NCI-H2196 (cell line): ENCODE results near the gene PALMD.

Experiments used
- DNase-seq: peaks from one replicate; lab custom pipeline; 2025; ENCODE audit not compliant: unreplicated experiment; lab: John Stamatoyannopoulos, UW

PALMD gene

GRCh38 chr1:99685516-99686180 is 39.7 kb downstream of the PALMD start:
- peak; percentile 38 for DNase-seq

GRCh38 chr1:99691175-99691574 is 45.3 kb downstream of the PALMD start:
- DNase-seq, result no peak

- DNase-seq, result no peak
These were observed 50.7 kb downstream of the PALMD start for GRCh38 chr1:99696616-99697015.

GRCh38 chr1:99697580-99697979 is 51.7 kb downstream of the PALMD start:
- DNase-seq, result no peak

GRCh38 chr1:99700020-99700419 is 54.1 kb downstream of the PALMD start:
- DNase-seq, result no peak

- DNase-seq, result no peak
These were observed 56.3 kb downstream of the PALMD start for GRCh38 chr1:99702221-99702620.

- DNase-seq, result no peak
These were observed 58.5 kb downstream of the PALMD start for GRCh38 chr1:99704356-99704816.

- no peak for DNase-seq
These were observed 59.5 kb downstream of the PALMD start for GRCh38 chr1:99705385-99705784.

- peak; percentile 59 for DNase-seq
These were observed 61.7 kb downstream of the PALMD start for GRCh38 chr1:99707535-99708142.

- DNase-seq, result no peak
These were observed 65.1 kb downstream of the PALMD start for GRCh38 chr1:99710994-99711393.

- no peak for DNase-seq
These were observed 67.1 kb downstream of the PALMD start for GRCh38 chr1:99713006-99713405.

- no peak for DNase-seq
These were observed 71.1 kb downstream of the PALMD start for GRCh38 chr1:99717005-99717404.

GRCh38 chr1:99723251-99723650 is 77.3 kb downstream of the PALMD start:
- DNase-seq, result no peak

- no peak for DNase-seq
These were observed 80.1 kb downstream of the PALMD start for GRCh38 chr1:99725996-99726395.

- no peak for DNase-seq
These were observed 80.5 kb downstream of the PALMD start for GRCh38 chr1:99726407-99726806.

- no peak for DNase-seq
These were observed 80.9 kb downstream of the PALMD start for GRCh38 chr1:99726818-99727217.

- DNase-seq, result no peak
These were observed 81.8 kb downstream of the PALMD start for GRCh38 chr1:99727575-99728185.

GRCh38 chr1:99728494-99729235 is 82.8 kb downstream of the PALMD start:
- no peak for DNase-seq

- no peak for DNase-seq
These were observed 85.5 kb downstream of the PALMD start for GRCh38 chr1:99731384-99731783.

GRCh38 chr1:99735852-99736251 is 89.9 kb downstream of the PALMD start:
- no peak for DNase-seq

- DNase-seq, result no peak
These were observed 91.1 kb downstream of the PALMD start for GRCh38 chr1:99737016-99737415.
